Measurements from ENCODE around the gene LYPD4.
A peak's percentile ranks its signal among the peaks of the same experiment; 100 is the strongest.

Gene LYPD4

DNA sequence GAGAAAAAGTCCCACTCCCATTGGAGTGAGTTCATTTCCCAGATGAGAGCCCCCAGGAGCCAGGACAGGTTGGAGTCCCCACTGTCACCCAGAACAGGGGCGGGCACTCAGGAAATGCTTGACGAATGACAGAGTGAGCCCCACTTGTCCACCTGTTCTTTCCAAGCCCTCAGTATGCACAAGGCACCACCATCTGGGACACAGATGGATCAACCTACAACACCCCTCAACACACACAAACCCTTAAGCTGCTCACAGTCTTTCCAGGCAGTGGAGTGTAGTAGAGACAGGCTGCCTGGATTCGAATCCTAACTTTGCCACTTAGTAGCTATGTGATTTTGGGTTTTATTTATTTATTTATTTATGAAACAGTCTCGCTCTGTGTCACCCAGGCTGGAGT is 46.5 kb upstream of the LYPD4 start:
- H3K27ac ChIP-seq (ENCODE audit: low read depth, low read length, poor library complexity, severe bottlenecking), result no peak overlapping the region
- no peak overlapping the region for H3K4me3 ChIP-seq (ENCODE audit: low read depth, low read length, poor library complexity, severe bottlenecking)
- H2AFZ ChIP-seq (ENCODE audit: low read length), result no peak overlapping the region
- H3K4me1 ChIP-seq (ENCODE audit: insufficient read depth, low read length, severe bottlenecking), result peaks cover 23% of the 10 kb centered on the region
- H3K9me3 ChIP-seq (ENCODE audit: low read length), result no peaks in the 10 kb centered on the region
- no peaks in the 10 kb centered on the region for H4K20me1 ChIP-seq (ENCODE audit: insufficient read depth, low read length)
- TF ChIP-seq EZH2 (IDR thresholded peaks at IDR 0.05; ENCODE audit: borderline replicate concordance, low read length), result no peak
- TF ChIP-seq, protein P1, sequence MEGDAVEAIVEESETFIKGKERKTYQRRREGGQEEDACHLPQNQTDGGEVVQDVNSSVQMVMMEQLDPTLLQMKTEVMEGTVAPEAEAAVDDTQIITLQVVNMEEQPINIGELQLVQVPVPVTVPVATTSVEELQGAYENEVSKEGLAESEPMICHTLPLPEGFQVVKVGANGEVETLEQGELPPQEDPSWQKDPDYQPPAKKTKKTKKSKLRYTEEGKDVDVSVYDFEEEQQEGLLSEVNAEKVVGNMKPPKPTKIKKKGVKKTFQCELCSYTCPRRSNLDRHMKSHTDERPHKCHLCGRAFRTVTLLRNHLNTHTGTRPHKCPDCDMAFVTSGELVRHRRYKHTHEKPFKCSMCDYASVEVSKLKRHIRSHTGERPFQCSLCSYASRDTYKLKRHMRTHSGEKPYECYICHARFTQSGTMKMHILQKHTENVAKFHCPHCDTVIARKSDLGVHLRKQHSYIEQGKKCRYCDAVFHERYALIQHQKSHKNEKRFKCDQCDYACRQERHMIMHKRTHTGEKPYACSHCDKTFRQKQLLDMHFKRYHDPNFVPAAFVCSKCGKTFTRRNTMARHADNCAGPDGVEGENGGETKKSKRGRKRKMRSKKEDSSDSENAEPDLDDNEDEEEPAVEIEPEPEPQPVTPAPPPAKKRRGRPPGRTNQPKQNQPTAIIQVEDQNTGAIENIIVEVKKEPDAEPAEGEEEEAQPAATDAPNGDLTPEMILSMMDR (IDR thresholded peaks at IDR 0.05; ENCODE audit: low read length), result no peak
- no peaks in the 10 kb centered on the region for H3F3A ChIP-seq (ENCODE audit: insufficient read depth, low read length)
- H3K79me2 ChIP-seq (ENCODE audit: insufficient read depth, low read length), result no peaks in the 10 kb centered on the region
- H3K9ac ChIP-seq (ENCODE audit: low read length), result no peak overlapping the region
- no peaks in the 10 kb centered on the region for H3K9me2 ChIP-seq (ENCODE audit: low read depth, low read length)
- no peak overlapping the region for H3K4me2 ChIP-seq (ENCODE audit: low read length)
- no peaks in the 10 kb centered on the region for H3K27me3 ChIP-seq (ENCODE audit: insufficient read depth, low read length)
- peaks cover 54% of the 10 kb centered on the region for H3K36me3 ChIP-seq (ENCODE audit: insufficient read depth, low read length)

DNA sequence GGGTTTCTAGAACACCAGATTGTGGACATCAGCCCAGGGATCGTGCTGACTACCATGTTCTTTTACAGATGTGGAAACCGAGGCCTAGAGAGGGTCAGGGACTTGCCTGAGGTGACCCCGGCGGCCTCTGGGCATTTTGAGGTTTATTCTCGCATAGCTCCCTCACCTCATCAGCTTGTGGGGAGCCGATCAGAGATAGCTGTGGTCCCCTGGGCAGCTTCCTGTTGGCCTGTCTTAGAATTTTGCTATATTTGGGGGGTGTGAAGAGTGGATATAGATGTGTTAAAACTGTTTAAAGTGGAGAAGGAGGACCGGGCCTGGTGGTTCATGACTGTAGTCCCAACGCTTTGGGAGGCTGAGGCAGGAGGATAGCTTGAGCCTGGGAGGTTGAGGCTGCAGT is 45.4 kb upstream of the LYPD4 start:
- TF ChIP-seq EZH2 (IDR thresholded peaks at IDR 0.05; ENCODE audit: borderline replicate concordance, low read length), result no peak
- TF ChIP-seq, protein P1 (IDR thresholded peaks at IDR 0.05; ENCODE audit: low read length), result no peak
- Histone ChIP-seq H3K9me3 (ENCODE audit: low read length) (no peaks in the 10 kb centered on the region), H3K36me3 (ENCODE audit: insufficient read depth, low read length) (peaks cover 44% of the 10 kb centered on the region), H3K4me1 (ENCODE audit: insufficient read depth, low read length, severe bottlenecking) (peaks cover 34% of the 10 kb centered on the region), H4K20me1 (ENCODE audit: insufficient read depth, low read length) (no peaks in the 10 kb centered on the region), H3K27ac (ENCODE audit: low read depth, low read length, poor library complexity, severe bottlenecking) (no peak overlapping the region), H2AFZ (ENCODE audit: low read length) (no peak overlapping the region), H3K9ac (ENCODE audit: low read length) (no peak overlapping the region), H3K27me3 (ENCODE audit: insufficient read depth, low read length) (no peaks in the 10 kb centered on the region), H3F3A (ENCODE audit: insufficient read depth, low read length) (no peaks in the 10 kb centered on the region), H3K4me2 (ENCODE audit: low read length) (no peak overlapping the region), H3K4me3 (ENCODE audit: low read depth, low read length, poor library complexity, severe bottlenecking) (no peak overlapping the region), H3K79me2 (ENCODE audit: insufficient read depth, low read length) (peaks cover 4% of the 10 kb centered on the region), H3K9me2 (ENCODE audit: low read depth, low read length) (no peaks in the 10 kb centered on the region)

DNA sequence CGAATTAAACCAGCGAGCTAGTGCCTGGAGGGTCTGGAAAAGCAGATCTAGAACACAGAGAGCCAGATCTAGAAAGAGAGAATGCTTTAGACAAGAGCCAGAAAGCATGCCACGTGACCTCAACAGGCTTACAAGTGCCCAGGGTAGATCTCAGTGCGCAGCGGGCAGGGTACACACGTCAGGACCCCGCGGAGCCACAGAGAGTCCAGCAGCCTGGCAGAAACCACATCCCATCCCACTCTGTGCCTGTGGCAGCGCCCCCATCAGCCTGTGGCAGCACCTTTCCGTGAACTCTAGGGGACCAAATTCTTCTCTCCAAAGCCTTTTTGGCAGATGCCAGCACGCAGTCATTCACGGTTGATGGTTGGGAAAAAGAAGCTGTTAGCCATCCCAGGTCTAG is 44.4 kb upstream of the LYPD4 start:
- H3K4me1 ChIP-seq (ENCODE audit: insufficient read depth, low read length, severe bottlenecking), result peaks cover 36% of the 10 kb centered on the region
- H3K27me3 ChIP-seq (ENCODE audit: insufficient read depth, low read length), result no peaks in the 10 kb centered on the region
- H3K9me2 ChIP-seq (ENCODE audit: low read depth, low read length), result no peaks in the 10 kb centered on the region
- no peak overlapping the region for H3K4me3 ChIP-seq (ENCODE audit: low read depth, low read length, poor library complexity, severe bottlenecking)
- H3K79me2 ChIP-seq (ENCODE audit: insufficient read depth, low read length), result peaks cover 10% of the 10 kb centered on the region
- H3F3A ChIP-seq (ENCODE audit: insufficient read depth, low read length), result no peaks in the 10 kb centered on the region
- TF ChIP-seq, protein P1 (IDR thresholded peaks at IDR 0.05; ENCODE audit: low read length), result no peak
- no peak overlapping the region for H2AFZ ChIP-seq (ENCODE audit: low read length)
- H3K27ac ChIP-seq (ENCODE audit: low read depth, low read length, poor library complexity, severe bottlenecking), result peak overlapping the region; percentile 1
- no peaks in the 10 kb centered on the region for H4K20me1 ChIP-seq (ENCODE audit: insufficient read depth, low read length)
- H3K9ac ChIP-seq (ENCODE audit: low read length), result no peak overlapping the region
- no peaks in the 10 kb centered on the region for H3K9me3 ChIP-seq (ENCODE audit: low read length)
- H3K4me2 ChIP-seq (ENCODE audit: low read length), result no peak overlapping the region
- peaks cover 34% of the 10 kb centered on the region for H3K36me3 ChIP-seq (ENCODE audit: insufficient read depth, low read length)

Measured in OCI-LY1 (cell line).